Measurements from ENCODE around the gene LRFN2. TPM values are rescaled to one million over a fixed set of nuclear protein-coding genes. Genes with fewer than 3 reads are reported as not detected.

Gene LRFN2
- total and polyA plus RNA-seq, 2 experiments from 2014 or later, result 0.29 to 2.5 TPM

DNA sequence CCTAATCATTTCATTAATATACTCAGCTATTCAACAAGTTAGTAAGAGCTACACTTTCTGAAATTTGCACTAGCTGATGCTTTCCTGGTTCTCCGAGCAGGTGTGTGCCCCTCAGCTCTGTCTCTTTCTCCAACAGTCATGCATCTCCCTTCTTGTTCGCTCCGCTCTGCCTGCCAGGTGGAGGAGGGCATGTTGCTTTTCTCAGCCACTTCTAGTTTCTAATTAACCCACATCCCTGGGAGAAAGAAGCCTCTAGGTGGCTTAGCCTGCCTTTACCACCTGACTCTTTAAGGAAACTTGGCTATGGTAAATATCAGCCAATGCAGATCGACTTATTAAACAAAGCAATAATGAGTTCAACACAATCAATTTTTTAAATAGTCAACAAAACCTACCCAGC lies 34.2 kb downstream of the LRFN2 start:
- no peaks in the 10 kb centered on the region for H4K20me1 ChIP-seq (replicated peaks; ENCODE audit: insufficient read depth)
- H3K36me3 Mint-ChIP-seq (ENCODE audit: low read depth), result 0 out of 3 replicates have a peak, but pooled peaks cover 7% of the 10 kb centered on the region
- H3K27me3 ChIP-seq (ENCODE audit: insufficient read depth), result no peaks in the 10 kb centered on the region
- H3K36me3 ChIP-seq (ENCODE audit: insufficient read depth), result no peaks in the 10 kb centered on the region
- no peak for DNase-seq (ENCODE audit: low spot score)
- H3K27ac ChIP-seq (ENCODE audit: low read depth), result no peak overlapping the region
- no peak overlapping the region for H3K27ac Mint-ChIP-seq
- no peak for ATAC-seq
- no peak overlapping the region for H3K4me2 ChIP-seq
- H2AFZ ChIP-seq, result no peak overlapping the region
- no peaks in the 10 kb centered on the region for H3F3A ChIP-seq (replicated peaks; ENCODE audit: low read depth)
- no peak for TF ChIP-seq CTCF (conservative IDR thresholded peaks at IDR 0.05; ENCODE audit: low read depth in 2 of 2)
- no peak for TF ChIP-seq NANOG (IDR thresholded peaks at IDR 0.05; ENCODE audit: borderline replicate concordance)
- H3K4me3 Mint-ChIP-seq, result no peak overlapping the region
- H3K4me3 ChIP-seq, result no peak overlapping the region
- H3K4me1 Mint-ChIP-seq, result peaks cover 58% of the 10 kb centered on the region
- H3K27me3 Mint-ChIP-seq (ENCODE audit: insufficient read depth, low read depth, poor library complexity), result peaks cover 6% of the 10 kb centered on the region
- 0 out of 2 replicates have a peak, but pooled peaks cover 6% of the 10 kb centered on the region for H3K9me2 ChIP-seq (ENCODE audit: insufficient read depth)
- H3K9me3 Mint-ChIP-seq, result no peaks in the 10 kb centered on the region; the same call in 2 of the 3 replicates
- no peaks in the 10 kb centered on the region for H3K79me2 ChIP-seq (replicated peaks; ENCODE audit: insufficient read depth)
- peaks cover 11% of the 10 kb centered on the region; the same call in 1 of the 2 replicates for H3K4me1 ChIP-seq (ENCODE audit: insufficient read depth)

DNA sequence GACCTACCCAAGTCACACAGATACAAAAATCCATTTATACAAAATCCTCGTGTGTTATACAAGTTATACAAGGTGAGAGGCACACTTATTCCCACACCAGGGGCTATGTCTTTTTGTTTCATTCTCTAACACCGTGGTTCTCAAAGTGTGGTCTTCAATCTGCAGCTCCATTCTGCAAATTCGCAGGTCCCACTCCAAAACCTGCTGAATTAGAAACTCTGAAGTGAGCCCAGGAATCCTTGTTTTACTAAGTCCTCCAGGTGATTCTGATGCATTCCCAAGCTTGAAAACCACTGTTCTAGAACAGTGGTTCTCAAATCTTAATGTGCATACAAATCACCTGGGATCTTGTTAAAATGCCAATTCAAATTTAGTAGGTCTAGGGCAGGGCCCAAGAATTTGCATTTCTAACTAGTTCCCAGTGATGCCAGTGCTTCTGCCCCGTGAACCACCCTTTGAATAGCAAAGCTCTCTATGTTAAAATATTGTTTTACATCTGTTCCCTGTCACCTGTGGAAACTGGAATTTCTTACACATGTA lies 35.1 kb downstream of the LRFN2 start:
- H3K36me3 ChIP-seq (ENCODE audit: insufficient read depth), result no peaks in the 10 kb centered on the region
- no peak overlapping the region for H3K4me3 ChIP-seq
- Mint-ChIP-seq H3K9me3 (no peaks in the 10 kb centered on the region; the same call in 2 of the 3 replicates), H3K4me1 (peaks cover 58% of the 10 kb centered on the region), H3K4me3 (no peak overlapping the region), H3K36me3 (ENCODE audit: low read depth) (0 out of 3 replicates have a peak, but pooled peaks cover 7% of the 10 kb centered on the region), H3K27ac (no peak overlapping the region), H3K27me3 (ENCODE audit: insufficient read depth, low read depth, poor library complexity) (peaks cover 6% of the 10 kb centered on the region)
- no peaks in the 10 kb centered on the region for H3K79me2 ChIP-seq (replicated peaks; ENCODE audit: insufficient read depth)
- 0 out of 2 replicates have a peak, but pooled peaks cover 6% of the 10 kb centered on the region for H3K9me2 ChIP-seq (ENCODE audit: insufficient read depth)
- DNase-seq (ENCODE audit: low spot score) (peak; percentile 20), ATAC-seq (no peak)
- H3K4me1 ChIP-seq (ENCODE audit: insufficient read depth), result peaks cover 11% of the 10 kb centered on the region; the same call in 1 of the 2 replicates
- H4K20me1 ChIP-seq (replicated peaks; ENCODE audit: insufficient read depth), result no peaks in the 10 kb centered on the region
- no peak overlapping the region for H2AFZ ChIP-seq
- H3K4me2 ChIP-seq, result 0 out of 2 replicates have a peak overlapping the region, but pooled peaks have one; percentile 9
- no peaks in the 10 kb centered on the region for H3K27me3 ChIP-seq (ENCODE audit: insufficient read depth)
- H3K27ac ChIP-seq (ENCODE audit: low read depth), result 0 out of 2 replicates have a peak overlapping the region, but pooled peaks have one; percentile 4
- no peaks in the 10 kb centered on the region for H3F3A ChIP-seq (replicated peaks; ENCODE audit: low read depth)
- TF ChIP-seq ZNF462 (CRISPR knock-in tag; IDR thresholded peaks at IDR 0.05), result no peak
- no peak for TF ChIP-seq ZNF331 (CRISPR knock-in tag; IDR thresholded peaks at IDR 0.05; ENCODE audit: low read depth)
- TF ChIP-seq CREB1 (CRISPR knock-in tag; IDR thresholded peaks at IDR 0.05; ENCODE audit: low read depth), result no peak
- TF ChIP-seq, protein P1, sequence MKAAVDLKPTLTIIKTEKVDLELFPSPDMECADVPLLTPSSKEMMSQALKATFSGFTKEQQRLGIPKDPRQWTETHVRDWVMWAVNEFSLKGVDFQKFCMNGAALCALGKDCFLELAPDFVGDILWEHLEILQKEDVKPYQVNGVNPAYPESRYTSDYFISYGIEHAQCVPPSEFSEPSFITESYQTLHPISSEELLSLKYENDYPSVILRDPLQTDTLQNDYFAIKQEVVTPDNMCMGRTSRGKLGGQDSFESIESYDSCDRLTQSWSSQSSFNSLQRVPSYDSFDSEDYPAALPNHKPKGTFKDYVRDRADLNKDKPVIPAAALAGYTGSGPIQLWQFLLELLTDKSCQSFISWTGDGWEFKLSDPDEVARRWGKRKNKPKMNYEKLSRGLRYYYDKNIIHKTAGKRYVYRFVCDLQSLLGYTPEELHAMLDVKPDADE (IDR thresholded peaks at IDR 0.05), result no peak
- no peak for TF ChIP-seq POLR2AphosphoS5 (IDR thresholded peaks at IDR 0.05; ENCODE audit: low read depth)
- TF ChIP-seq JUNB (IDR thresholded peaks at IDR 0.05; ENCODE audit: unreplicated experiment), result no peak

All from GM23338 (cell line).